ENCODE measurements around the gene CADPS.

- TF ChIP-seq, protein P1, sequence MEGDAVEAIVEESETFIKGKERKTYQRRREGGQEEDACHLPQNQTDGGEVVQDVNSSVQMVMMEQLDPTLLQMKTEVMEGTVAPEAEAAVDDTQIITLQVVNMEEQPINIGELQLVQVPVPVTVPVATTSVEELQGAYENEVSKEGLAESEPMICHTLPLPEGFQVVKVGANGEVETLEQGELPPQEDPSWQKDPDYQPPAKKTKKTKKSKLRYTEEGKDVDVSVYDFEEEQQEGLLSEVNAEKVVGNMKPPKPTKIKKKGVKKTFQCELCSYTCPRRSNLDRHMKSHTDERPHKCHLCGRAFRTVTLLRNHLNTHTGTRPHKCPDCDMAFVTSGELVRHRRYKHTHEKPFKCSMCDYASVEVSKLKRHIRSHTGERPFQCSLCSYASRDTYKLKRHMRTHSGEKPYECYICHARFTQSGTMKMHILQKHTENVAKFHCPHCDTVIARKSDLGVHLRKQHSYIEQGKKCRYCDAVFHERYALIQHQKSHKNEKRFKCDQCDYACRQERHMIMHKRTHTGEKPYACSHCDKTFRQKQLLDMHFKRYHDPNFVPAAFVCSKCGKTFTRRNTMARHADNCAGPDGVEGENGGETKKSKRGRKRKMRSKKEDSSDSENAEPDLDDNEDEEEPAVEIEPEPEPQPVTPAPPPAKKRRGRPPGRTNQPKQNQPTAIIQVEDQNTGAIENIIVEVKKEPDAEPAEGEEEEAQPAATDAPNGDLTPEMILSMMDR (IDR thresholded peaks at IDR 0.05), result no peak
- no peak for TF ChIP-seq POLR2A (IDR thresholded peaks at IDR 0.05)
These were observed 195.2 kb downstream of the CADPS start for GRCh38 chr3:62679988-62680387.
